ENCODE measurements around the gene HNF1A. TPM values are rescaled to one million over a fixed set of nuclear protein-coding genes. Genes with fewer than 3 reads are reported as not detected.

The HNF1A gene
- total RNA-seq, 1 experiment from 2014 or later, result not detected

DNA sequence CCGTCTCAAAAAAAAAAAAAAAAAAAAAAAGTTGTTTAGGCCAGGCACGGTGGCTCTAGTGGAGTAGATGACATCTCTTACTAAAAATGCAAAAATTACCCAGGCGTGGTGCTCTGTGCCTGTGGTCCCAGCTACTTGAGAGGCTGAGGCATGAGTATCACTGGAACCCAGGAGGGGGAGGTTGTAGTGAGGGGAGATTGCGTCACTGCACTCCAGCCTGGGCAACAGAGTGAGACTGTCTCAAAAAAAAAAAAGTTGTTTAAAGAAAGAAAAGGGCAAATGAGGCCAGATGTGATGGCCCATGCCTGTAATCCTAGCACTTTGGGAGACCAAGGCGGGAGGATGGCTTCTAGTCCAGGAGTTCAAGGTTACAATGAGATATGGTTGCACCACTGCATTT is 37.5 kb upstream of the HNF1A start:
- H2AFZ ChIP-seq (ENCODE audit: low read depth, low read length, poor library complexity, severe bottlenecking), result no peak overlapping the region
- ATAC-seq (no peak), DNase-seq (ENCODE audit: low read depth, low spot score) (no peak)
- H3K79me2 ChIP-seq (ENCODE audit: insufficient read depth, low read length), result no peaks in the 10 kb centered on the region
- ChIA-PET CTCF (no interaction called here), POLR2A (interaction anchor here (1.1 kb wide), 1 partner anchor 15 kb away, joined by 3 read pairs; no protein-coding TSS in a partner anchor), RAD21 (ENCODE audit: low non-redundant PET in 1 of 2, low total read pairs in 2 of 2, uncharacterized antibody in 2 of 2, unreplicated experiment in 2 of 2) (no interaction called here)
- no TSS peak for BruUV-seq (replicated peaks)
- H3K27ac ChIP-seq (ENCODE audit: low read depth, low read length), result no peak overlapping the region
- H3K4me3 ChIP-seq (replicated peaks in 1 of 2; ENCODE audit: low read depth in 1 of 2, low read length in 2 of 2), result no peak overlapping the region
- no peaks in the 10 kb centered on the region for H3K36me3 ChIP-seq (ENCODE audit: control insufficient read depth in 1 of 2, insufficient read depth in 2 of 2, low read length in 2 of 2)
- no peaks in the 10 kb centered on the region for H3K9me3 ChIP-seq (ENCODE audit: control insufficient read depth in 1 of 2, insufficient read depth in 1 of 2, low read depth in 1 of 2, low read length in 2 of 2)
- TF ChIP-seq, protein P1, sequence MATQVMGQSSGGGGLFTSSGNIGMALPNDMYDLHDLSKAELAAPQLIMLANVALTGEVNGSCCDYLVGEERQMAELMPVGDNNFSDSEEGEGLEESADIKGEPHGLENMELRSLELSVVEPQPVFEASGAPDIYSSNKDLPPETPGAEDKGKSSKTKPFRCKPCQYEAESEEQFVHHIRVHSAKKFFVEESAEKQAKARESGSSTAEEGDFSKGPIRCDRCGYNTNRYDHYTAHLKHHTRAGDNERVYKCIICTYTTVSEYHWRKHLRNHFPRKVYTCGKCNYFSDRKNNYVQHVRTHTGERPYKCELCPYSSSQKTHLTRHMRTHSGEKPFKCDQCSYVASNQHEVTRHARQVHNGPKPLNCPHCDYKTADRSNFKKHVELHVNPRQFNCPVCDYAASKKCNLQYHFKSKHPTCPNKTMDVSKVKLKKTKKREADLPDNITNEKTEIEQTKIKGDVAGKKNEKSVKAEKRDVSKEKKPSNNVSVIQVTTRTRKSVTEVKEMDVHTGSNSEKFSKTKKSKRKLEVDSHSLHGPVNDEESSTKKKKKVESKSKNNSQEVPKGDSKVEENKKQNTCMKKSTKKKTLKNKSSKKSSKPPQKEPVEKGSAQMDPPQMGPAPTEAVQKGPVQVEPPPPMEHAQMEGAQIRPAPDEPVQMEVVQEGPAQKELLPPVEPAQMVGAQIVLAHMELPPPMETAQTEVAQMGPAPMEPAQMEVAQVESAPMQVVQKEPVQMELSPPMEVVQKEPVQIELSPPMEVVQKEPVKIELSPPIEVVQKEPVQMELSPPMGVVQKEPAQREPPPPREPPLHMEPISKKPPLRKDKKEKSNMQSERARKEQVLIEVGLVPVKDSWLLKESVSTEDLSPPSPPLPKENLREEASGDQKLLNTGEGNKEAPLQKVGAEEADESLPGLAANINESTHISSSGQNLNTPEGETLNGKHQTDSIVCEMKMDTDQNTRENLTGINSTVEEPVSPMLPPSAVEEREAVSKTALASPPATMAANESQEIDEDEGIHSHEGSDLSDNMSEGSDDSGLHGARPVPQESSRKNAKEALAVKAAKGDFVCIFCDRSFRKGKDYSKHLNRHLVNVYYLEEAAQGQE (IDR thresholded peaks at IDR 0.05; ENCODE audit: low read depth), result no peak
- TF ChIP-seq, protein P2, sequence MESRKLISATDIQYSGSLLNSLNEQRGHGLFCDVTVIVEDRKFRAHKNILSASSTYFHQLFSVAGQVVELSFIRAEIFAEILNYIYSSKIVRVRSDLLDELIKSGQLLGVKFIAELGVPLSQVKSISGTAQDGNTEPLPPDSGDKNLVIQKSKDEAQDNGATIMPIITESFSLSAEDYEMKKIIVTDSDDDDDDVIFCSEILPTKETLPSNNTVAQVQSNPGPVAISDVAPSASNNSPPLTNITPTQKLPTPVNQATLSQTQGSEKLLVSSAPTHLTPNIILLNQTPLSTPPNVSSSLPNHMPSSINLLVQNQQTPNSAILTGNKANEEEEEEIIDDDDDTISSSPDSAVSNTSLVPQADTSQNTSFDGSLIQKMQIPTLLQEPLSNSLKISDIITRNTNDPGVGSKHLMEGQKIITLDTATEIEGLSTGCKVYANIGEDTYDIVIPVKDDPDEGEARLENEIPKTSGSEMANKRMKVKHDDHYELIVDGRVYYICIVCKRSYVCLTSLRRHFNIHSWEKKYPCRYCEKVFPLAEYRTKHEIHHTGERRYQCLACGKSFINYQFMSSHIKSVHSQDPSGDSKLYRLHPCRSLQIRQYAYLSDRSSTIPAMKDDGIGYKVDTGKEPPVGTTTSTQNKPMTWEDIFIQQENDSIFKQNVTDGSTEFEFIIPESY (IDR thresholded peaks at IDR 0.05; ENCODE audit: extremely low read depth, insufficient replicate concordance, low read length), result no peak
- intact Hi-C loops (cut with micrococcal nuclease), result no loop called here
- H3K27me3 ChIP-seq (ENCODE audit: insufficient read depth, low read length), result no peaks in the 10 kb centered on the region
- H3K4me1 ChIP-seq (ENCODE audit: control insufficient read depth in 1 of 2, insufficient read depth in 2 of 2, low read length in 2 of 2), result peaks cover 4 to 12% of the 10 kb centered on the region in 2 experiments; a peak in 3 of 4 replicates
- H3K9me2 ChIP-seq (ENCODE audit: insufficient read depth), result no peaks in the 10 kb centered on the region
- no peak overlapping the region for H3K9ac ChIP-seq (ENCODE audit: low read length)
- no peak overlapping the region for H3K4me2 ChIP-seq (ENCODE audit: low read length)
- H4K20me1 ChIP-seq (ENCODE audit: insufficient read depth), result no peaks in the 10 kb centered on the region
